Pancreas (tissue), 10 donors: ENCODE results near the gene NEMP2. TPM values are rescaled to one million over a fixed set of nuclear protein-coding genes. Genes with fewer than 3 reads are reported as not detected.

Experiments
- ATAC-seq, 4 donors: fragments of 200-7000 bp; cut with Tn5 transposase; one replicate each; pipeline versions ENCODE4 v1.8.0 to v1.9.1; 2020; ENCODE audit warnings: mild to moderate bottlenecking in 4 of 4, moderate library complexity in 4 of 4
- DNase-seq, 6 donors: peaks; one replicate each; pipeline ENCODE4 v3.0.0-alpha.2; 2020
- FAIRE-seq: peaks from 2 replicates; lab custom pipeline; 2012; peaks lifted over from hg19 to GRCh38; lab: Jason Lieb, UNC
- H3K27ac ChIP-seq, 4 donors: fragments of 200-600 bp; sonication (generic); 1 replicate in 3 of 4; 2 replicates in 1 of 4; pipeline versions ENCODE4 v1.5.0 to v1.8.0; 2020
- H3K27me3 ChIP-seq, 4 donors: fragments of 200-600 bp; one replicate each; pipeline ENCODE4 v1.8.0; 2021
- H3K36me3 ChIP-seq, 3 donors: fragments of 200-600 bp; sonication (generic) in 1 of 3; one replicate each; pipeline versions ENCODE4 v1.5.0 to v1.8.0; 2020 to 2021
- H3K4me1 ChIP-seq, 3 donors: fragments of 200-600 bp; one replicate each; pipeline ENCODE4 v1.8.0; 2021
- H3K4me3 ChIP-seq, 4 donors: fragments of 200-600 bp; sonication (generic) in 2 of 4; one replicate each; pipeline versions ENCODE4 v1.5.0 to v1.8.0; 2020 to 2021
- H3K9me3 ChIP-seq, 4 donors: fragments of 200-600 bp; one replicate each; pipeline ENCODE4 v1.8.0; 2021
- CTCF ChIP-seq, 4 donors: fragments of 200-600 bp; sonication (generic) in 3 of 4; IDR thresholded peaks; one replicate each; pipeline versions ENCODE4 v1.5.0 to v1.8.0; 2021; ENCODE audit warnings: antibody characterized with exemption in 4 of 4
- WGBS, 2 donors: extraction: QIAGEN DNeasy Blood & Tissue Kit; methylation state at CpG; one replicate each; pipeline ENCODE4 v1.1.7; 2013; 5-methylcytosine and 5-hydroxymethylcytosine counted together
- intact Hi-C, 3 donors: fragments of 100-400 bp; cut with DNase I; formaldehyde crosslinking; loops; one replicate each; pipeline versions ENCODE4 v1.11.1 to v1.14.2; 2022
- polyA plus RNA-seq, 2 donors: library from polyadenylated mRNA; stranded (reverse); fragments of 200-250 nt; gene quantifications; one replicate each; pipeline ENCODE4 v1.2.3, GENCODE V29; 2013
- total RNA-seq, 6 donors: library from RNA; stranded (reverse); fragmentation: NEBNext Ultra II Directional in 4 of 6; extraction: Animal tissue kit (Norgen Biotek cat#: 25700) in 4 of 6; gene quantifications; one replicate each; pipeline versions ENCODE4 v1.2.1 to v1.2.4, GENCODE V29; 2021 to 2023
- donor health status: healthy with polysubstance abuse.
- donor health status: DM: no; HTN: no; CAD: no; lungs with moderate emphysema.
- donor health status: DM: no; HTN: no; CAD: no.
- donor health status: control.
- donor health status: control.
- donor health status: Bipolar disorder and iron deficiency.
- donor health status: DM: yes; HTN: yes; CAD: no.
- donor health status: DM: no; HTN: no; CAD: no.
- donor health status: DM: no; HTN: no; CAD: no.
- donor health status: DM: yes; HTN: yes; CAD: no.

NEMP2 gene
- total and polyA plus RNA-seq, 8 donors: 0.42 to 3.1 (median 1.2) TPM

GRCh38 chr2:190575263-190575662 is 40.7 kb upstream of the NEMP2 start:
- H3K4me3 ChIP-seq: no peak overlapping the region
- peaks cover 0 to 11% (median 0%) of the 10 kb centered on the region in 3 donors for H3K4me1 ChIP-seq
- 90% methylated on average over 1 of the region's 1 CpG for WGBS, 2 donors
- intact Hi-C loops: no loop called here
- no peak for TF ChIP-seq CTCF (IDR thresholded peaks at IDR 0.05)
- H3K27ac ChIP-seq: no peak overlapping the region
- H3K36me3 ChIP-seq: no peaks in the 10 kb centered on the region
- DNase-seq (no peak), ATAC-seq (no peak), FAIRE-seq (no peak)
- no peaks in the 10 kb centered on the region for H3K9me3 ChIP-seq
- no peaks in the 10 kb centered on the region for H3K27me3 ChIP-seq

- intact Hi-C loops: no loop called here
- DNase-seq (no peak), FAIRE-seq (no peak), ATAC-seq (no peak)
- no peak for TF ChIP-seq CTCF (IDR thresholded peaks at IDR 0.05)
- no peak overlapping the region for H3K4me3 ChIP-seq
- H3K27me3 ChIP-seq: no peaks in the 10 kb centered on the region
- H3K36me3 ChIP-seq: no peaks in the 10 kb centered on the region
- no peaks in the 10 kb centered on the region for H3K9me3 ChIP-seq
- H3K4me1 ChIP-seq: peaks cover 0 to 11% (median 0%) of the 10 kb centered on the region in 3 donors
- no peak overlapping the region for H3K27ac ChIP-seq
Measured at GRCh38 chr2:190574169-190574568, 39.6 kb upstream of the NEMP2 start.

- DNase-seq (no peak), FAIRE-seq (no peak), ATAC-seq (no peak)
- H3K9me3 ChIP-seq: no peaks in the 10 kb centered on the region
- H3K27me3 ChIP-seq: no peaks in the 10 kb centered on the region
- H3K4me3 ChIP-seq: no peak overlapping the region
- no peak overlapping the region for H3K27ac ChIP-seq
- H3K4me1 ChIP-seq: no peaks in the 10 kb centered on the region
- intact Hi-C loops: no loop called here
- TF ChIP-seq CTCF (IDR thresholded peaks at IDR 0.05): no peak
- H3K36me3 ChIP-seq: no peaks in the 10 kb centered on the region
Measured at GRCh38 chr2:190572246-190572645, 37.7 kb upstream of the NEMP2 start.

GRCh38 chr2:190571686-190572085 is 37.2 kb upstream of the NEMP2 start:
- ATAC-seq: peak in 2 of 4 donors; percentile 56 to 59
- DNase-seq: no peak

GRCh38 chr2:190570871-190571270 is 36.3 kb upstream of the NEMP2 start:
- WGBS, 2 donors: 61 to 64% methylated on average over 1 of the region's 1 CpG
- no peak for TF ChIP-seq CTCF (IDR thresholded peaks at IDR 0.05)
- Histone ChIP-seq H3K36me3 (no peaks in the 10 kb centered on the region), H3K9me3 (no peaks in the 10 kb centered on the region), H3K4me3 (no peak overlapping the region), H3K4me1 (no peaks in the 10 kb centered on the region), H3K27ac (no peak overlapping the region), H3K27me3 (no peaks in the 10 kb centered on the region)
- DNase-seq (no peak), ATAC-seq (no peak), FAIRE-seq (no peak)
- intact Hi-C loops: no loop called here

More at GRCh38 chr2:190571686-190572085, 37.2 kb upstream of the NEMP2 start:
- Histone ChIP-seq H3K4me1 (no peaks in the 10 kb centered on the region), H3K27ac (no peak overlapping the region), H3K36me3 (no peaks in the 10 kb centered on the region), H3K9me3 (no peaks in the 10 kb centered on the region), H3K4me3 (no peak overlapping the region), H3K27me3 (no peaks in the 10 kb centered on the region)
- intact Hi-C loops: no loop called here
- FAIRE-seq: no peak
- TF ChIP-seq CTCF (IDR thresholded peaks at IDR 0.05): no peak
